Hepatocyte (in vitro differentiated cells): Measurements from ENCODE around the gene C1QTNF2. TPM values are rescaled to one million over a fixed set of nuclear protein-coding genes. Genes with fewer than 3 reads are reported as not detected.

Source experiments
- DNase-seq: peaks from one replicate; pipeline ENCODE4 v3.0.0-alpha.2; 2016; ENCODE audit warnings: low spot score
- H2AFZ ChIP-seq: fragments of 200-600 bp; sonication (generic); 2 replicates; pipeline ENCODE4 v1.6.0; 2016; ENCODE audit warnings: antibody characterized with exemption, mild to moderate bottlenecking
- H3K27ac ChIP-seq: fragments of 200-600 bp; sonication (generic); 2 replicates; pipeline ENCODE4 v1.5.1; 2016; ENCODE audit warnings: mild to moderate bottlenecking
- H3K27me3 ChIP-seq: fragments of 200-600 bp; sonication (generic); 2 replicates; pipeline ENCODE4 v1.6.1; 2016
- H3K36me3 ChIP-seq: fragments of 200-600 bp; sonication (generic); replicated peaks from 2 replicates; pipeline ENCODE4 v1.5.1; 2016; ENCODE audit warnings: low read depth; ENCODE audit not compliant: insufficient read depth
- H3K4me1 ChIP-seq: fragments of 200-600 bp; sonication (generic); 2 replicates; pipeline ENCODE4 v1.5.1; 2016; ENCODE audit warnings: mild to moderate bottlenecking, moderate library complexity; ENCODE audit not compliant: insufficient read depth
- H3K4me2 ChIP-seq: fragments of 200-600 bp; sonication (generic); 2 replicates; pipeline ENCODE4 v1.6.0; 2016
- H3K4me3 ChIP-seq: fragments of 200-600 bp; sonication (generic); 2 replicates; pipeline ENCODE4 v1.5.1; 2016; ENCODE audit warnings: mild to moderate bottlenecking
- H3K79me2 ChIP-seq: fragments of 200-600 bp; sonication (generic); 2 replicates; pipeline ENCODE4 v1.6.0; 2017; ENCODE audit warnings: mild to moderate bottlenecking
- H3K9me2 ChIP-seq: fragments of 200-600 bp; sonication (generic); replicated peaks from 2 replicates; pipeline ENCODE4 v1.6.0; 2017; ENCODE audit warnings: mild to moderate bottlenecking; ENCODE audit not compliant: insufficient read depth
- H3K9me3 ChIP-seq: fragments of 200-600 bp; sonication (generic); 2 replicates; pipeline ENCODE4 v1.5.1; 2016; ENCODE audit warnings: low read depth, mild to moderate bottlenecking
- H4K20me1 ChIP-seq: fragments of 200-600 bp; sonication (generic); 2 replicates; pipeline ENCODE4 v1.6.0; 2016; ENCODE audit warnings: mild to moderate bottlenecking; ENCODE audit not compliant: insufficient read depth, poor library complexity, severe bottlenecking
- CTCF ChIP-seq: fragments of 200-600 bp; sonication (generic); IDR thresholded peaks from 2 replicates; pipeline ENCODE4 v1.5.1; 2016; ENCODE audit warnings: antibody characterized with exemption, mild to moderate bottlenecking; ENCODE audit not compliant: poor library complexity
- EZH2 ChIP-seq: fragments of 200-600 bp; sonication (generic); IDR thresholded peaks from 2 replicates; pipeline ENCODE4 v1.6.1; 2016; ENCODE audit warnings: antibody characterized with exemption, mild to moderate bottlenecking, borderline replicate concordance
- EZH2phosphoT487 ChIP-seq: fragments of 200-600 bp; sonication (generic); IDR thresholded peaks from one replicate; pipeline ENCODE4 v1.6.1; 2018; ENCODE audit warnings: antibody characterized with exemption, mild to moderate bottlenecking, low read depth, moderate library complexity; ENCODE audit not compliant: unreplicated experiment, severe bottlenecking
- whole genome bisulfite sequencing: methylation state at CpG from one replicate; pipeline ENCODE4 v1.1.6; 2016; ENCODE audit warnings: low lambda C conversion rate; ENCODE audit errors: missing lambda C conversion rate; 5-methylcytosine and 5-hydroxymethylcytosine counted together
- polyA plus RNA-seq: library from polyadenylated mRNA; unstranded; fragments of >200 nt; fragmentation: Nextera tagmentation; extraction: Ambion mirVana; gene quantifications from 2 replicates; pipeline ENCODE4 v1.2.1, GENCODE V29; 2016
- total RNA-seq: library from RNA; depleted of rRNA; stranded (reverse); fragments of >200 nt; gene quantifications from 2 replicates; pipeline ENCODE4 v1.2.3, GENCODE V29; 2014

Gene C1QTNF2
- total and polyA plus RNA-seq, 2 experiments from 2014 or later = 1.5 to 3.0 TPM

GRCh38 chr5:160397492-160397891 lies 27.1 kb upstream of the C1QTNF2 start:
- Histone ChIP-seq H3K36me3 (no peaks in the 10 kb centered on the region), H3K4me2 (no peak overlapping the region), H3K27ac (no peak overlapping the region), H4K20me1 (no peaks in the 10 kb centered on the region), H3K4me3 (no peak overlapping the region), H3K27me3 (no peaks in the 10 kb centered on the region), H2AFZ (no peak overlapping the region), H3K4me1 (peaks cover 11% of the 10 kb centered on the region), H3K9me2 (no peaks in the 10 kb centered on the region), H3K79me2 (peaks cover 32% of the 10 kb centered on the region), H3K9me3 (no peaks in the 10 kb centered on the region)
- WGBS = 93% methylated on average over 1 of the region's 1 CpG
- DNase-seq = no peak
- TF ChIP-seq EZH2 (no peak), CTCF (no peak), EZH2phosphoT487 (no peak)

- TF ChIP-seq EZH2 (no peak), CTCF (no peak), EZH2phosphoT487 (no peak)
- Histone ChIP-seq H3K4me1 (peaks cover 11% of the 10 kb centered on the region), H4K20me1 (no peaks in the 10 kb centered on the region), H3K4me2 (no peak overlapping the region), H3K79me2 (peaks cover 32% of the 10 kb centered on the region), H3K4me3 (no peak overlapping the region), H3K27me3 (no peaks in the 10 kb centered on the region), H2AFZ (no peak overlapping the region), H3K9me3 (no peaks in the 10 kb centered on the region), H3K36me3 (no peaks in the 10 kb centered on the region), H3K9me2 (no peaks in the 10 kb centered on the region), H3K27ac (no peak overlapping the region)
- no peak for DNase-seq
- 97% methylated on average over 7 of the region's 7 CpGs for WGBS
These were observed 24.7 kb upstream of the C1QTNF2 start for GRCh38 chr5:160395111-160395510.

GRCh38 chr5:160390787-160391696 lies 20.6 kb upstream of the C1QTNF2 start:
- Histone ChIP-seq H4K20me1 (no peaks in the 10 kb centered on the region), H2AFZ (no peak overlapping the region), H3K27me3 (no peaks in the 10 kb centered on the region), H3K9me2 (no peaks in the 10 kb centered on the region), H3K4me1 (no peaks in the 10 kb centered on the region), H3K4me3 (no peak overlapping the region), H3K79me2 (peaks cover under 1% of the 10 kb centered on the region), H3K27ac (no peak overlapping the region), H3K4me2 (no peak overlapping the region), H3K36me3 (no peaks in the 10 kb centered on the region), H3K9me3 (no peaks in the 10 kb centered on the region)
- peak; percentile 70 for TF ChIP-seq CTCF
- no peak for TF ChIP-seq EZH2
- TF ChIP-seq EZH2phosphoT487 = no peak
- 90% methylated on average over 8 of the region's 8 CpGs for WGBS
- peak; percentile 26 for DNase-seq
